Activated T-cell treated with anti-CD3 and anti-CD28 coated beads, Interleukin-2, amount 50 U/mL, for 72 hours (primary cell): ENCODE measurements around the gene SENP8. TPM values are rescaled to one million over a fixed set of nuclear protein-coding genes. Genes with fewer than 3 reads are reported as not detected.

Experiments used
- ATAC-seq, 2 donors: fragments of 150-1000 bp; cut with Tn5 transposase; replicated peaks in 1 of 2; 2 replicates each; pipeline ENCODE4 v1.10.0; 2021; ENCODE audit warnings: moderate library complexity in 2 of 2, mild to moderate bottlenecking in 1 of 2
- DNase-seq, 2 donors: peaks; one replicate each; pipeline ENCODE4 v3.0.0; 2021 to 2022; ENCODE audit warnings: mixed read lengths in 1 of 2
- H3K27ac Mint-ChIP-seq: one replicate; pipeline ENCODE4 v1.8.0; 2022; ENCODE audit warnings: mild to moderate bottlenecking, moderate library complexity, mixed read lengths
- H3K27me3 Mint-ChIP-seq: one replicate; pipeline ENCODE4 v1.8.0; 2022; ENCODE audit warnings: low read depth, mixed read lengths
- H3K36me3 Mint-ChIP-seq, 2 donors: one replicate each; pipeline ENCODE4 v1.8.0; 2022; ENCODE audit warnings: mixed read lengths in 2 of 2, mild to moderate bottlenecking in 1 of 2; ENCODE audit not compliant: insufficient read depth in 2 of 2
- H3K4me1 Mint-ChIP-seq: one replicate; pipeline ENCODE4 v1.8.0; 2022; ENCODE audit warnings: low read depth, mixed read lengths
- H3K4me3 Mint-ChIP-seq, 2 donors: one replicate each; pipeline ENCODE4 v1.8.0; 2022; ENCODE audit warnings: mild to moderate bottlenecking in 2 of 2, mixed read lengths in 2 of 2, moderate library complexity in 2 of 2
- H3K9me3 Mint-ChIP-seq, 2 donors: one replicate each; pipeline ENCODE4 v1.8.0; 2022; ENCODE audit warnings: mixed read lengths in 2 of 2
- total RNA-seq, 2 donors: library from RNA; stranded (reverse); gene quantifications; one replicate each; pipeline ENCODE4 v1.2.3, GENCODE V29; 2022

SENP8 gene
- total RNA-seq, 2 donors from 2014 or later, result 1.5 to 3.2 TPM

DNA sequence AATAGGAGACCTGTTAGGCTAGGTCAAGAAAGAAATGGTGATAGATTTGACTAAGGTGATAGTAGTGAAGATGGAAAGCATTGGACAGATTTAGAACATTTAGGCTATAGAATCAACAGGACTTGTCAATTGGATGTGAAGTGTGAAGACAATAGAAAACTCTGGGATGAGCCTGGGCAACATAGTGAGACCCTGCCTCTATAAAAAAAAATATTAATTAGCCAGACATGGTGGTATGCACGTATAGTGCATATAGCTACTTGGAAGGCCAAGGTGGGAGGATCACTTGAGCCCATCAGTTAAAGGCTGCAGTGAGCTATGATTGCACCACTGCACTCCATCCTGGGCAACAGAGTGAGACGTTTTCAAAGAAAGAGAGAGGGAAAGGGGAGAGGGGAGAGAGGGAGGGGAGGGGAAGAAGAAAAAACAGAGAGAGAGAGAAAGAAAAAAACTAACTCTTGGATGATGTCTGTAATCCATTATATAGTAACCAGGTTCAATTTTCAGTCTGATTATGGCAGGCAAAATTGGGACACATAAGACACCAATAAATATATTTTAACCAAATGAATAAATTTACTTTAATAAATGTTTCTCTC, 9.6 kb downstream of the SENP8 start:
- H3K4me3 Mint-ChIP-seq, result no peak overlapping the region
- no peaks in the 10 kb centered on the region for H3K4me1 Mint-ChIP-seq
- H3K36me3 Mint-ChIP-seq, result no peaks in the 10 kb centered on the region
- H3K27me3 Mint-ChIP-seq, result no peaks in the 10 kb centered on the region
- no peak overlapping the region for H3K27ac Mint-ChIP-seq
- DNase-seq (no peak), ATAC-seq (no peak)
- H3K9me3 Mint-ChIP-seq, result no peaks in the 10 kb centered on the region

DNA sequence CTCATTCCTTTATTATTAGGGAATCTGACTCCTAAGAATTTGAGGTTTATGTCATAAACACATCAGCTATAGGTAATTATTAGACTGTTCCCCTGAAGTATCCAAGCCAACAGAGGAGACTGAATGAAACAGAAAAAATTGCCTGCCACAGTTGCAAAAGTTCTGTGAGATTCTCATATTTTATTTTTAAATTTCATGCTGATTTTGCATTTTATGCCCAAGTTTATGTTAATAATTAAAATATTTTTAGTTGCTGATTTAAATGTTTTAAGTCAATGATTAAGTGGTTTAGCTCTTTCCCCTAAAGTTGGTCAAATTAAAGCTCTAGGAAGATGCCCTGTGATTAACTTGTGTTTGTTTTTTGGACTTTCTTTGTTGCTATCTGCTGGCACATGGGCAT, 10.2 kb downstream of the SENP8 start:
- Mint-ChIP-seq H3K36me3 (no peaks in the 10 kb centered on the region), H3K9me3 (no peaks in the 10 kb centered on the region), H3K4me3 (no peak overlapping the region), H3K4me1 (no peaks in the 10 kb centered on the region), H3K27me3 (no peaks in the 10 kb centered on the region), H3K27ac (no peak overlapping the region)
- DNase-seq (no peak), ATAC-seq (no peak)

- no peaks in the 10 kb centered on the region for H3K4me1 Mint-ChIP-seq
- no peak for ATAC-seq
- H3K27me3 Mint-ChIP-seq, result no peaks in the 10 kb centered on the region
- H3K36me3 Mint-ChIP-seq, result no peaks in the 10 kb centered on the region
- no peak overlapping the region for H3K27ac Mint-ChIP-seq
- H3K9me3 Mint-ChIP-seq, result no peaks in the 10 kb centered on the region
- no peak for DNase-seq
- no peak overlapping the region for H3K4me3 Mint-ChIP-seq
Measured at GRCh38 chr15:72130272-72130671, 12.1 kb downstream of the SENP8 start.

DNA sequence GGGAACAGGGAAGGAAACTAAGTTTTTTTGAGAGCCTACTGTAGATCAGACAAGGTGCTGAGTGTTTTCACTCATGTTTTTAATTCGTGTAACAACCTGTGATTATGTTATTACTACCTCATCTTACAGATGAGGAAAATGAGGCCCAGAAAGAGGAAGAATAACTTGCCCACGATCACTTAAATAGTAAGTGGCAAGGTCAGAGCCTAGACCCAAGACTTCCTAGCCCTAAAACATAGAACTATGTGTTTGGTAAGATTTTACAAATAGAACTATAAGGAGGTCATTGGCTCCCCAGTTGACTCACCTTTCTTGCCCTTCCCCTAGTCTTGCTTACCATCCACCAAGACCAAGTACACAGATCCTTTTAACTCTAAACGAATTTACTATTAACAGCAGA, 13.7 kb downstream of the SENP8 start:
- H3K9me3 Mint-ChIP-seq, result no peaks in the 10 kb centered on the region
- H3K27ac Mint-ChIP-seq, result no peak overlapping the region
- no peak overlapping the region for H3K4me3 Mint-ChIP-seq
- H3K4me1 Mint-ChIP-seq, result no peaks in the 10 kb centered on the region
- no peak for ATAC-seq
- DNase-seq, result no peak
- no peaks in the 10 kb centered on the region for H3K27me3 Mint-ChIP-seq
- H3K36me3 Mint-ChIP-seq, result no peaks in the 10 kb centered on the region

GRCh38 chr15:72133211-72133610, 15.0 kb downstream of the SENP8 start:
- Mint-ChIP-seq H3K4me3 (no peak overlapping the region), H3K9me3 (no peaks in the 10 kb centered on the region), H3K36me3 (no peaks in the 10 kb centered on the region), H3K27ac (no peak overlapping the region), H3K27me3 (no peaks in the 10 kb centered on the region), H3K4me1 (no peaks in the 10 kb centered on the region)
- no peak for ATAC-seq
- no peak for DNase-seq

GRCh38 chr15:72135719-72136118, 17.5 kb downstream of the SENP8 start:
- no peak for ATAC-seq
- no peak for DNase-seq
- Mint-ChIP-seq H3K36me3 (no peaks in the 10 kb centered on the region), H3K4me3 (no peak overlapping the region), H3K4me1 (no peaks in the 10 kb centered on the region), H3K27ac (no peak overlapping the region), H3K27me3 (no peaks in the 10 kb centered on the region), H3K9me3 (no peaks in the 10 kb centered on the region)

GRCh38 chr15:72136170-72137051, 18.2 kb downstream of the SENP8 start:
- Mint-ChIP-seq H3K27ac (no peak overlapping the region), H3K36me3 (no peaks in the 10 kb centered on the region), H3K27me3 (no peaks in the 10 kb centered on the region), H3K4me1 (peaks cover 2% of the 10 kb centered on the region), H3K9me3 (no peaks in the 10 kb centered on the region), H3K4me3 (no peak overlapping the region)
- no peak for DNase-seq
- no peak for ATAC-seq

GRCh38 chr15:72139667-72140066, 21.5 kb downstream of the SENP8 start:
- DNase-seq (no peak), ATAC-seq (no peak)
- Mint-ChIP-seq H3K4me3 (no peak overlapping the region), H3K27me3 (no peaks in the 10 kb centered on the region), H3K27ac (no peak overlapping the region), H3K4me1 (peaks cover 6% of the 10 kb centered on the region), H3K36me3 (no peaks in the 10 kb centered on the region), H3K9me3 (no peaks in the 10 kb centered on the region)

DNA sequence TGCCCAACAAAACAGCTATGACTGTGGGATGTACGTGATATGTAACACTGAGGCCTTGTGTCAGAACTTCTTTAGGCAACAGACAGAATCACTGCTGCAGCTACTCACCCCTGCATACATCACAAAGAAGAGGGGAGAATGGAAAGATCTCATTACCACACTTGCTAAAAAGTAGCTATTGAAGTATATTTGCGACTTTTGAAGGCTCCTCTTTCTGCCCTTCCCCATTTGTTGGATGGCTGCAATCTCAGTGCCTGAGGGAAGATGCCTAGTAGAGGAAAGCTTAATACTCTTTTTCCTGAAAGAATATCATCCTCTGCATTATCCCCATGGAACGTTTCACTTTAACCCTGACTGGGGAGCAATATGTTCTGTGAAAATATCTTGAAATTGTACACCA, 21.9 kb downstream of the SENP8 start:
- Mint-ChIP-seq H3K4me3 (no peak overlapping the region), H3K36me3 (no peaks in the 10 kb centered on the region), H3K4me1 (peaks cover 6% of the 10 kb centered on the region), H3K9me3 (no peaks in the 10 kb centered on the region), H3K27ac (no peak overlapping the region), H3K27me3 (no peaks in the 10 kb centered on the region)
- ATAC-seq, result no peak
- DNase-seq, result no peak

GRCh38 chr15:72141171-72142084, 23.2 kb downstream of the SENP8 start:
- no peaks in the 10 kb centered on the region for H3K27me3 Mint-ChIP-seq
- ATAC-seq (no peak), DNase-seq (no peak)
- no peaks in the 10 kb centered on the region for H3K9me3 Mint-ChIP-seq
- no peak overlapping the region for H3K4me3 Mint-ChIP-seq
- peaks cover 6% of the 10 kb centered on the region for H3K4me1 Mint-ChIP-seq
- H3K27ac Mint-ChIP-seq, result no peak overlapping the region
- no peaks in the 10 kb centered on the region for H3K36me3 Mint-ChIP-seq

DNA sequence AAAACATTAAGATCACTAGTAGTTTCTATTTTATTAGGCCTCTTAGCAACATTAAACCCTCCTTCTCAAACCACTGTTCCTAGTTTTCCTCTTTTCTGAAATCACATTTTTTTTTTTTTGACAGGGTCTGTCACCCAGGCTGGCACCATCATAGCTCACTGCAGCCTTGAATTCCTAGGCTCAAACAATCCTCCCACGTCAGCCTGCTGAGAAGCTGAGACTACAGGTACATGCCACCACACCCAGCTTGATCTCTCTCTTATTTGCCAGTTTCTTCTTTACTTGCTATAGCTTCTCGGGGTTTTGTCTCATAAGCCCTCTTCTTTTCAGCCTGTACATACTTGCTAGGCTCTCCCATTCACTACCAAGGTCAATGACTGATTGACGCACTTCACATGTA, 28.0 kb downstream of the SENP8 start:
- Mint-ChIP-seq H3K4me3 (no peak overlapping the region), H3K9me3 (no peaks in the 10 kb centered on the region), H3K27ac (no peak overlapping the region), H3K36me3 (no peaks in the 10 kb centered on the region), H3K27me3 (no peaks in the 10 kb centered on the region), H3K4me1 (peaks cover 6% of the 10 kb centered on the region)
- DNase-seq, result no peak
- no peak for ATAC-seq

GRCh38 chr15:72146934-72147333, 28.7 kb downstream of the SENP8 start:
- DNase-seq, result no peak
- H3K4me3 Mint-ChIP-seq, result no peak overlapping the region
- H3K27ac Mint-ChIP-seq, result no peak overlapping the region
- no peaks in the 10 kb centered on the region for H3K36me3 Mint-ChIP-seq
- no peaks in the 10 kb centered on the region for H3K9me3 Mint-ChIP-seq
- no peaks in the 10 kb centered on the region for H3K4me1 Mint-ChIP-seq
- no peak for ATAC-seq
- H3K27me3 Mint-ChIP-seq, result no peaks in the 10 kb centered on the region

- ATAC-seq (no peak), DNase-seq (no peak)
- Mint-ChIP-seq H3K4me3 (no peak overlapping the region), H3K27me3 (no peaks in the 10 kb centered on the region), H3K4me1 (no peaks in the 10 kb centered on the region), H3K9me3 (no peaks in the 10 kb centered on the region), H3K27ac (no peak overlapping the region), H3K36me3 (no peaks in the 10 kb centered on the region)
Measured at GRCh38 chr15:72147418-72147817, 29.2 kb downstream of the SENP8 start.
